ENCODE results near the gene TEX261.
A peak's percentile ranks its signal among the peaks of the same experiment; 100 is the strongest.

TEX261 gene

GRCh38 chr2:70959851-70960832, 34.5 kb downstream of the TEX261 start:
- H3K4me1 ChIP-seq (ENCODE audit: insufficient read depth, low read length): peaks cover 5% of the 10 kb centered on the region
- peak; percentile 40 for TF ChIP-seq CTCF (IDR thresholded peaks at IDR 0.05; ENCODE audit: borderline replicate concordance, extremely low read depth, low read length, poor library complexity, severe bottlenecking)
- no peak for TF ChIP-seq EZH2 (IDR thresholded peaks at IDR 0.05; ENCODE audit: borderline replicate concordance, low read depth, low read length, severe bottlenecking)
- H3K27me3 ChIP-seq (ENCODE audit: insufficient read depth, low read length, poor library complexity): peaks cover 4% of the 10 kb centered on the region
- H3K36me3 ChIP-seq (ENCODE audit: insufficient read depth, low read length): no peaks in the 10 kb centered on the region
- H3K4me3 ChIP-seq (ENCODE audit: low read depth in 1 of 2, low read length in 2 of 2): no peak overlapping the region
- ATAC-seq (ENCODE audit: insufficient read depth, low read depth) (no peak), DNase-seq (no peak)
- no peak overlapping the region for H2AFZ ChIP-seq (ENCODE audit: low read depth, low read length)
- H3K9me3 ChIP-seq (ENCODE audit: insufficient read depth, low read length, severe bottlenecking): no peaks in the 10 kb centered on the region
- H3K79me2 ChIP-seq (ENCODE audit: insufficient read depth, low read length): no peaks in the 10 kb centered on the region
- no peak overlapping the region for H3K27ac ChIP-seq (ENCODE audit: low read length)
- no peaks in the 10 kb centered on the region; the same call in 1 of the 2 replicates for H4K20me1 ChIP-seq (ENCODE audit: insufficient read depth, low read length)
- no peak overlapping the region for H3K9ac ChIP-seq (ENCODE audit: low read depth, low read length)
- H3K4me2 ChIP-seq (ENCODE audit: insufficient read depth, low read length): no peak overlapping the region

GRCh38 chr2:70959271-70959761, 35.4 kb downstream of the TEX261 start:
- Histone ChIP-seq H3K27me3 (ENCODE audit: insufficient read depth, low read length, poor library complexity) (peaks cover 10% of the 10 kb centered on the region), H3K4me3 (ENCODE audit: low read depth in 1 of 2, low read length in 2 of 2) (no peak overlapping the region), H3K4me1 (ENCODE audit: insufficient read depth, low read length) (peaks cover 5% of the 10 kb centered on the region), H3K4me2 (ENCODE audit: insufficient read depth, low read length) (no peak overlapping the region), H3K79me2 (ENCODE audit: insufficient read depth, low read length) (no peaks in the 10 kb centered on the region), H3K9me3 (ENCODE audit: insufficient read depth, low read length, severe bottlenecking) (no peaks in the 10 kb centered on the region), H4K20me1 (ENCODE audit: insufficient read depth, low read length) (no peaks in the 10 kb centered on the region; the same call in 1 of the 2 replicates), H3K9ac (ENCODE audit: low read depth, low read length) (no peak overlapping the region), H3K36me3 (ENCODE audit: insufficient read depth, low read length) (no peaks in the 10 kb centered on the region), H3K27ac (ENCODE audit: low read length) (no peak overlapping the region), H2AFZ (ENCODE audit: low read depth, low read length) (no peak overlapping the region)
- TF ChIP-seq CTCF (IDR thresholded peaks at IDR 0.05; ENCODE audit: borderline replicate concordance, extremely low read depth, low read length, poor library complexity, severe bottlenecking) (no peak), EZH2 (IDR thresholded peaks at IDR 0.05; ENCODE audit: borderline replicate concordance, low read depth, low read length, severe bottlenecking) (no peak)
- no peak for ATAC-seq (ENCODE audit: insufficient read depth, low read depth)
- no peak for DNase-seq

- Histone ChIP-seq H3K27me3 (ENCODE audit: insufficient read depth, low read length, poor library complexity) (peaks cover 10% of the 10 kb centered on the region), H3K9me3 (ENCODE audit: insufficient read depth, low read length, severe bottlenecking) (no peaks in the 10 kb centered on the region), H3K4me3 (ENCODE audit: low read depth in 1 of 2, low read length in 2 of 2) (no peak overlapping the region), H2AFZ (ENCODE audit: low read depth, low read length) (no peak overlapping the region), H3K27ac (ENCODE audit: low read length) (no peak overlapping the region), H3K4me2 (ENCODE audit: insufficient read depth, low read length) (no peak overlapping the region), H3K9ac (ENCODE audit: low read depth, low read length) (no peak overlapping the region), H4K20me1 (ENCODE audit: insufficient read depth, low read length) (no peaks in the 10 kb centered on the region; the same call in 1 of the 2 replicates), H3K4me1 (ENCODE audit: insufficient read depth, low read length) (peaks cover 5% of the 10 kb centered on the region), H3K79me2 (ENCODE audit: insufficient read depth, low read length) (no peaks in the 10 kb centered on the region), H3K36me3 (ENCODE audit: insufficient read depth, low read length) (no peaks in the 10 kb centered on the region)
- TF ChIP-seq CTCF (IDR thresholded peaks at IDR 0.05; ENCODE audit: borderline replicate concordance, extremely low read depth, low read length, poor library complexity, severe bottlenecking): no peak
- no peak for TF ChIP-seq EZH2 (IDR thresholded peaks at IDR 0.05; ENCODE audit: borderline replicate concordance, low read depth, low read length, severe bottlenecking)
- DNase-seq (no peak), ATAC-seq (ENCODE audit: insufficient read depth, low read depth) (no peak)
Observed at GRCh38 chr2:70958759-70959158, 35.9 kb downstream of the TEX261 start.
